Stimulated activated CD8-positive, alpha-beta memory T cell treated with anti-CD3 and anti-CD28 coated beads, Interleukin-15, amount 100 ng/mL, for 1 hour (primary cell): ENCODE results near the gene ZWILCH.
"Not testable (repeated sequence)": the region's sequence is repeated elsewhere in the genome, so short reads cannot be mapped to it uniquely, and the experiment has no call there.

Experiments used
- DNase-seq: peaks from one replicate; pipeline ENCODE4 v3.0.0-alpha.2; 2020; ENCODE audit warnings: low read depth

Gene ZWILCH

GRCh38 chr15:66488525-66488924 lies 16.6 kb upstream of the ZWILCH start:
- DNase-seq, result no peak

- no peak for DNase-seq
Measured at GRCh38 chr15:66489179-66489791, 15.8 kb upstream of the ZWILCH start.

- DNase-seq, result no peak
Measured at GRCh38 chr15:66491846-66492245, 13.3 kb upstream of the ZWILCH start.

GRCh38 chr15:66494262-66494661 lies 10.9 kb upstream of the ZWILCH start:
- no peak for DNase-seq

- no peak for DNase-seq
Measured at GRCh38 chr15:66496951-66497501, 8.1 kb upstream of the ZWILCH start.

GRCh38 chr15:66497502-66498455 lies 7.3 kb upstream of the ZWILCH start, which contains the start of gene SNAPC5:
TSS of gene SNAPC5 (minus strand) at chr15:66497762. CDS start at chr15:66497731, 31 bp downstream.
- DNase-seq, result peak; percentile 95

- no peak for DNase-seq
Measured at GRCh38 chr15:66498501-66499386, 6.4 kb upstream of the ZWILCH start.

- not testable (repeated sequence) for DNase-seq
Measured at GRCh38 chr15:66500346-66500745, 4.8 kb upstream of the ZWILCH start.

GRCh38 chr15:66502491-66502890 lies 2.6 kb upstream of the ZWILCH start:
- no peak for DNase-seq

- DNase-seq, result not testable (repeated sequence)
Measured at GRCh38 chr15:66503041-66503648, 2.0 kb upstream of the ZWILCH start.

- DNase-seq, result no peak
Measured at GRCh38 chr15:66503780-66504562, 1.2 kb upstream of the ZWILCH start.

GRCh38 chr15:66505430-66505811 lies 295 bp downstream of the ZWILCH start:
- no peak for DNase-seq

GRCh38 chr15:66505818-66506217 lies 692 bp downstream of the ZWILCH start:
- DNase-seq, result no peak

- no peak for DNase-seq
Measured at GRCh38 chr15:66508293-66508883, 3.3 kb downstream of the ZWILCH start.

GRCh38 chr15:66514586-66514985 lies 9.5 kb downstream of the ZWILCH start:
- no peak for DNase-seq

- no peak for DNase-seq
Measured at GRCh38 chr15:66515901-66516322, 10.8 kb downstream of the ZWILCH start.

GRCh38 chr15:66523926-66524325 lies 18.8 kb downstream of the ZWILCH start:
- no peak for DNase-seq

GRCh38 chr15:66524838-66525237 lies 19.7 kb downstream of the ZWILCH start:
- no peak for DNase-seq

- DNase-seq, result no peak
Measured at GRCh38 chr15:66535056-66535455, 29.9 kb downstream of the ZWILCH start.

GRCh38 chr15:66542896-66543295 lies 37.8 kb downstream of the ZWILCH start:
- DNase-seq, result no peak
